ENCODE results near the gene XCR1. TPM values are rescaled to one million over a fixed set of nuclear protein-coding genes. Genes with fewer than 3 reads are reported as not detected.
A peak's percentile ranks its signal among the peaks of the same experiment; 100 is the strongest.

Gene XCR1
- total and polyA plus RNA-seq, 9 of the 15 experiments (the other 6 are each of a cell fraction or from before 2014, with no cell fraction given) = not detected

DNA sequence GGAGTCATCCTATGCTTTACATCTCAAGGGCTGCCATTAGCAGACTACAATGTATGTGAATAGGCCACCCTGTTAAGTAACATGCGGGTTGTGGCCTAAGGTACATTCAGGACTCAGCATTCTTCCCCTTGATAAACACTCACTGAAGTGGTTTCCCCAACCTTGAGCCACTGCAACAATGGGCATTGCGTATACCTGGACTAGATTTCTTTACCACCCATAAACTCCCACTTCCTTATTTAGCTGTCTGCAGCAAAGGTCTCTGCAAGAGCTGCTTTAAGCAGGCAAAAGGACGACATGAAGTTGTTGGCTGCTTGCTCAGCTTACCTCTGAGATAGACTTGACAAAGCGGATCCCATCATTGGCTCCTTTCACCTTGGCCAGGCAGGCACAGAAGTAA lies 47.9 kb downstream of the XCR1 start:
- ATAC-seq (no peak), FAIRE-seq (peak; percentile 6), DNase-seq (ENCODE audit: extremely low read depth in 1 of 4, low spot score in 3 of 4) (no peak)
- in situ Hi-C loops (cut with MboI) = no loop called here
- no peak overlapping the region for H3K4me3 ChIP-seq
- CTCF ChIA-PET (ENCODE audit: low intra/inter-chr PET ratio) = no interaction called here
- no peak overlapping the region for H3K27ac ChIP-seq (ENCODE audit: extremely low read depth, low read depth, low read length)
- no peaks in the 10 kb centered on the region for H3K9me1 ChIP-seq (ENCODE audit: control insufficient read depth, insufficient read depth, low read length)
- H3K4me2 ChIP-seq (ENCODE audit: insufficient read depth, low read length) = no peak overlapping the region
- no TSS peak for BruUV-seq (replicated peaks)
- H4K20me1 ChIP-seq (replicated peaks; ENCODE audit: control insufficient read depth, insufficient read depth, low read length) = no peaks in the 10 kb centered on the region
- H3K36me3 ChIP-seq (ENCODE audit: control insufficient read depth, insufficient read depth, low read length) = peaks cover 90% of the 10 kb centered on the region
- H3K4me1 ChIP-seq (replicated peaks in 1 of 2; ENCODE audit: control insufficient read depth in 2 of 2, insufficient read depth in 2 of 2, low read length in 2 of 2) = peaks cover 0 to 16% of the 10 kb centered on the region in 2 experiments; a peak in 3 of 5 replicates
- TF ChIP-seq TCFL5 (CRISPR knock-in tag; conservative IDR thresholded peaks at IDR 0.05) (no peak), SPI1 (IDR thresholded peaks at IDR 0.05; ENCODE audit: borderline replicate concordance, low read depth, low read length) (peak; percentile 34; the same call in 1 of the 2 replicates), ZC3H11A (IDR thresholded peaks at IDR 0.05; ENCODE audit: low read depth, low read length) (no peak), RAD51 (IDR thresholded peaks at IDR 0.05; ENCODE audit: borderline replicate concordance, low read depth) (no peak), ZNF584 (CRISPR knock-in tag; IDR thresholded peaks at IDR 0.05; ENCODE audit: low read depth) (no peak), GTF2A2 (tag; IDR thresholded peaks at IDR 0.05) (no peak)
- TF ChIP-seq, protein P1, sequence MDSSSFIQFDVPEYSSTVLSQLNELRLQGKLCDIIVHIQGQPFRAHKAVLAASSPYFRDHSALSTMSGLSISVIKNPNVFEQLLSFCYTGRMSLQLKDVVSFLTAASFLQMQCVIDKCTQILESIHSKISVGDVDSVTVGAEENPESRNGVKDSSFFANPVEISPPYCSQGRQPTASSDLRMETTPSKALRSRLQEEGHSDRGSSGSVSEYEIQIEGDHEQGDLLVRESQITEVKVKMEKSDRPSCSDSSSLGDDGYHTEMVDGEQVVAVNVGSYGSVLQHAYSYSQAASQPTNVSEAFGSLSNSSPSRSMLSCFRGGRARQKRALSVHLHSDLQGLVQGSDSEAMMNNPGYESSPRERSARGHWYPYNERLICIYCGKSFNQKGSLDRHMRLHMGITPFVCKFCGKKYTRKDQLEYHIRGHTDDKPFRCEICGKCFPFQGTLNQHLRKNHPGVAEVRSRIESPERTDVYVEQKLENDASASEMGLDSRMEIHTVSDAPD (CRISPR knock-in tag; IDR thresholded peaks at IDR 0.05) = no peak
- TF ChIP-seq, protein P2, sequence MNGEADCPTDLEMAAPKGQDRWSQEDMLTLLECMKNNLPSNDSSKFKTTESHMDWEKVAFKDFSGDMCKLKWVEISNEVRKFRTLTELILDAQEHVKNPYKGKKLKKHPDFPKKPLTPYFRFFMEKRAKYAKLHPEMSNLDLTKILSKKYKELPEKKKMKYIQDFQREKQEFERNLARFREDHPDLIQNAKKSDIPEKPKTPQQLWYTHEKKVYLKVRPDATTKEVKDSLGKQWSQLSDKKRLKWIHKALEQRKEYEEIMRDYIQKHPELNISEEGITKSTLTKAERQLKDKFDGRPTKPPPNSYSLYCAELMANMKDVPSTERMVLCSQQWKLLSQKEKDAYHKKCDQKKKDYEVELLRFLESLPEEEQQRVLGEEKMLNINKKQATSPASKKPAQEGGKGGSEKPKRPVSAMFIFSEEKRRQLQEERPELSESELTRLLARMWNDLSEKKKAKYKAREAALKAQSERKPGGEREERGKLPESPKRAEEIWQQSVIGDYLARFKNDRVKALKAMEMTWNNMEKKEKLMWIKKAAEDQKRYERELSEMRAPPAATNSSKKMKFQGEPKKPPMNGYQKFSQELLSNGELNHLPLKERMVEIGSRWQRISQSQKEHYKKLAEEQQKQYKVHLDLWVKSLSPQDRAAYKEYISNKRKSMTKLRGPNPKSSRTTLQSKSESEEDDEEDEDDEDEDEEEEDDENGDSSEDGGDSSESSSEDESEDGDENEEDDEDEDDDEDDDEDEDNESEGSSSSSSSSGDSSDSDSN (IDR thresholded peaks at IDR 0.05; ENCODE audit: borderline replicate concordance in 1 of 2, low read depth in 2 of 2, low read length in 2 of 2) = no peak
- no peaks in the 10 kb centered on the region for H3K27me3 ChIP-seq (ENCODE audit: control insufficient read depth in 2 of 2, insufficient read depth in 2 of 2, low read length in 2 of 2)
- no peaks in the 10 kb centered on the region for H3K9me3 ChIP-seq (replicated peaks; ENCODE audit: control insufficient read depth, insufficient read depth, low read depth, low read length)
- no peaks in the 10 kb centered on the region for H3K79me2 ChIP-seq (ENCODE audit: control insufficient read depth, insufficient read depth, low read length)
- intact Hi-C loops (cut with micrococcal nuclease) = no loop called here
- POLR2A ChIA-PET = interaction anchor here (0.6 to 2.8 kb wide), 2 partner anchors 13 to 426 kb away, joined by 3 to 7 read pairs; no protein-coding TSS in a partner anchor
- H2AFZ ChIP-seq (ENCODE audit: low read depth, low read length) = no peak overlapping the region
- 89% methylated on average over 4 of the region's 4 CpGs for WGBS (ENCODE audit: insufficient coverage, low coverage, missing lambda C conversion rate)
- H3K9ac ChIP-seq (ENCODE audit: insufficient read depth in 1 of 2, low read depth in 2 of 2, low read length in 2 of 2) = no peak overlapping the region

Measured in K562 (cell line).